ENCODE measurements around the gene TLE2.

- TF ChIP-seq POLR2A (IDR thresholded peaks at IDR 0.05) (no peak), CTCF (IDR thresholded peaks at IDR 0.05) (no peak)
Measured at GRCh38 chr19:3010871-3011270, 18.2 kb downstream of the TLE2 start.

Measured in thyroid gland (tissue), 4 donors.